ENCODE results near the gene APBB1IP.

Gene APBB1IP

GRCh38 chr10:26481914-26482550, 43.9 kb downstream of the APBB1IP start:
- Histone ChIP-seq H3K4me1 (ENCODE audit: control insufficient read depth, low read length) (peaks cover 81% of the 10 kb centered on the region), H3K27ac (ENCODE audit: low read depth, low read length) (peak overlapping the region; percentile 92), H3K36me3 (ENCODE audit: control insufficient read depth, low read length) (peaks cover 35% of the 10 kb centered on the region), H3F3A (ENCODE audit: control insufficient read depth, insufficient read depth) (peaks cover 39% of the 10 kb centered on the region), H3K4me2 (ENCODE audit: low read length) (peak overlapping the region; percentile 76), H3K9me3 (ENCODE audit: control insufficient read depth, insufficient read depth, low read length) (no peaks in the 10 kb centered on the region), H3K27me3 (ENCODE audit: control insufficient read depth, low read length) (no peaks in the 10 kb centered on the region), H3K9me2 (replicated peaks; ENCODE audit: control insufficient read depth, low read length) (no peaks in the 10 kb centered on the region), H4K20me1 (ENCODE audit: control insufficient read depth, insufficient read depth, low read depth, low read length) (no peaks in the 10 kb centered on the region), H3K4me3 (ENCODE audit: low read length) (peak overlapping the region; percentile 61), H3K79me2 (ENCODE audit: control insufficient read depth, low read length) (peaks cover 92% of the 10 kb centered on the region)
- no peak for TF ChIP-seq CTCF (IDR thresholded peaks at IDR 0.05; ENCODE audit: low read depth, low read length, poor library complexity, severe bottlenecking)

- H3K4me2 ChIP-seq (ENCODE audit: low read length) = peak overlapping the region; percentile 76; the same call in 1 of the 2 replicates
Measured at GRCh38 chr10:26483554-26483953, 45.4 kb downstream of the APBB1IP start.

GRCh38 chr10:26485150-26485941, 47.2 kb downstream of the APBB1IP start:
- Histone ChIP-seq H3K4me1 (ENCODE audit: control insufficient read depth, low read length) (peaks cover 64% of the 10 kb centered on the region), H3K9me2 (replicated peaks; ENCODE audit: control insufficient read depth, low read length) (no peaks in the 10 kb centered on the region), H3K27ac (ENCODE audit: low read depth, low read length) (no peak overlapping the region), H3K9me3 (ENCODE audit: control insufficient read depth, insufficient read depth, low read length) (no peaks in the 10 kb centered on the region), H3K36me3 (ENCODE audit: control insufficient read depth, low read length) (peaks cover 48% of the 10 kb centered on the region), H3K79me2 (ENCODE audit: control insufficient read depth, low read length) (peaks cover 95% of the 10 kb centered on the region), H3K4me3 (ENCODE audit: low read length) (no peak overlapping the region), H3F3A (ENCODE audit: control insufficient read depth, insufficient read depth) (peaks cover 19% of the 10 kb centered on the region), H4K20me1 (ENCODE audit: control insufficient read depth, insufficient read depth, low read depth, low read length) (no peaks in the 10 kb centered on the region), H3K4me2 (ENCODE audit: low read length) (no peak overlapping the region), H3K27me3 (ENCODE audit: control insufficient read depth, low read length) (no peaks in the 10 kb centered on the region)
- TF ChIP-seq EZH2phosphoT487 (IDR thresholded peaks at IDR 0.05; ENCODE audit: borderline replicate concordance, low read length) (no peak), CTCF (IDR thresholded peaks at IDR 0.05; ENCODE audit: low read depth, low read length, poor library complexity, severe bottlenecking) (no peak)

More at GRCh38 chr10:26483554-26483953, 45.4 kb downstream of the APBB1IP start:
- H3K79me2 ChIP-seq (ENCODE audit: control insufficient read depth, low read length) = peaks cover 92% of the 10 kb centered on the region
- no peaks in the 10 kb centered on the region for H3K9me2 ChIP-seq (replicated peaks; ENCODE audit: control insufficient read depth, low read length)
- H3K4me1 ChIP-seq (ENCODE audit: control insufficient read depth, low read length) = peaks cover 72% of the 10 kb centered on the region
- H4K20me1 ChIP-seq (ENCODE audit: control insufficient read depth, insufficient read depth, low read depth, low read length) = no peaks in the 10 kb centered on the region
- H3K27me3 ChIP-seq (ENCODE audit: control insufficient read depth, low read length) = no peaks in the 10 kb centered on the region
- H3K36me3 ChIP-seq (ENCODE audit: control insufficient read depth, low read length) = peaks cover 42% of the 10 kb centered on the region
- no peak overlapping the region for H3K27ac ChIP-seq (ENCODE audit: low read depth, low read length)
- no peak overlapping the region; the same call in 1 of the 2 replicates for H3K4me3 ChIP-seq (ENCODE audit: low read length)
- no peaks in the 10 kb centered on the region for H3K9me3 ChIP-seq (ENCODE audit: control insufficient read depth, insufficient read depth, low read length)
- TF ChIP-seq EZH2phosphoT487 (IDR thresholded peaks at IDR 0.05; ENCODE audit: borderline replicate concordance, low read length) (no peak), CTCF (IDR thresholded peaks at IDR 0.05; ENCODE audit: low read depth, low read length, poor library complexity, severe bottlenecking) (no peak)
- H3F3A ChIP-seq (ENCODE audit: control insufficient read depth, insufficient read depth) = peaks cover 29% of the 10 kb centered on the region

All from DOHH2 (cell line).